Ascending aorta (tissue), 2 donors: ENCODE results near the gene AMMECR1. TPM values are rescaled to one million over a fixed set of nuclear protein-coding genes. Genes with fewer than 3 reads are reported as not detected.

Experiments
- DNase-seq, 2 donors: peaks; one replicate each; pipeline ENCODE4 v3.0.0-alpha.2; 2019; ENCODE audit warnings: low spot score in 2 of 2
- H3K27ac ChIP-seq, 2 donors: fragments of 200-600 bp; sonication (generic); one replicate each; pipeline ENCODE4 v1.5.1; 2016 to 2017; ENCODE audit warnings: mild to moderate bottlenecking in 1 of 2
- H3K27me3 ChIP-seq: fragments of 200-600 bp; sonication (generic); one replicate; pipeline ENCODE4 v1.5.1; 2017
- H3K36me3 ChIP-seq, 2 donors: fragments of 200-600 bp; sonication (generic); one replicate each; pipeline ENCODE4 v1.5.1; 2016
- H3K4me1 ChIP-seq, 2 donors: fragments of 200-600 bp; sonication (generic); one replicate each; pipeline ENCODE4 v1.5.1; 2016 to 2017; ENCODE audit warnings: mild to moderate bottlenecking in 1 of 2
- H3K4me3 ChIP-seq, 2 donors: fragments of 200-600 bp; sonication (generic); one replicate each; pipeline ENCODE4 v1.5.1; 2016 to 2017; ENCODE audit warnings: mild to moderate bottlenecking in 1 of 2
- H3K9me3 ChIP-seq, 2 donors: fragments of 200-600 bp; sonication (generic); one replicate each; pipeline ENCODE4 v1.5.1; 2016
- intact Hi-C: fragments of 100-400 bp; cut with DNase I; formaldehyde crosslinking; loops from one replicate; pipeline ENCODE4 v1.15.1; 2023
- total RNA-seq: library from RNA; depleted of rRNA; stranded (reverse); fragments of >200 nt; gene quantifications from one replicate; pipeline ENCODE4 v1.1.0, GENCODE V29; 2016
- TF ChIP-seq, protein P1 (sequence below), 3 experiments: fragments of 200-600 bp in 2 of 3; fragments of 450-650 bp in 1 of 3; sonication (generic) in 2 of 3; IDR thresholded peaks; one replicate each; pipeline ENCODE4 v1.5.1; 2016 to 2019; ENCODE audit warnings: antibody characterized with exemption in 3 of 3, mild to moderate bottlenecking in 1 of 3, moderate library complexity in 1 of 3

Gene AMMECR1
- total RNA-seq, 1 donor from 2014 or later: 3.5 TPM

DNA sequence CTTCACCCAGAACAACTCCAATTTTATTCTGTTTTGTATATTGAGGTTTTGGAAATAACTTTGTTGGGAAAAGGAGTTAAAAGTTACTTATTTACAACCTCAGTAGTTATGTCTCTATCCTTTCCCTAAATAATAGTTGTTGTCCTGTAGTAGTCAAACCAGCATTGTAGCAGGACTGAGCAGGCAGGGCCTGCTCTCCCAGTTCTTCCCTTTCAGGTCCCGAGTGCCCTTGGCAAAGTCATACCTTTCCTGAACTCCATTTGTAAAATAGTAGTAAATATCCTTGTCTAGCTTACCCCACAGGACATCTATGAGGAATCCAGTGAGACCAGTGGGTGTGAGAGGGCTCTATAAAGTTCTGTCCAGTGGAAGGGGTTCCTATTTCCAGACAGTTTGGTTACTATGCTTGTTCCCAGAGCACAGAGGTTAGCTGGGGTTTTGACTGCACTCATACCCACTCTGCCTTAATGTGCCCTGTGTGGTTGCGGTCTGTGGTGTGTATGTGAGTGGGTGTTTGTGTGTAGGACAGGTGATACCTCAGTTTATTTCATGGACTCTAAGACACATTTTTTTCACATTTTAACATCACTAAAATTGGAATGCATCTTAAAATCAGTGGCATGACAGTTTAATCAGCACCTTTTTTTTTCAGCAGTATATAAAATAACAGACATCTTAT is 136.3 kb downstream of the AMMECR1 start:
- intact Hi-C loops: no loop called here
- no peaks in the 10 kb centered on the region for H3K27me3 ChIP-seq
- H3K27ac ChIP-seq: no peak overlapping the region
- no peak overlapping the region for H3K4me3 ChIP-seq
- H3K4me1 ChIP-seq: no peaks in the 10 kb centered on the region
- DNase-seq: no peak
- TF ChIP-seq, protein P1, sequence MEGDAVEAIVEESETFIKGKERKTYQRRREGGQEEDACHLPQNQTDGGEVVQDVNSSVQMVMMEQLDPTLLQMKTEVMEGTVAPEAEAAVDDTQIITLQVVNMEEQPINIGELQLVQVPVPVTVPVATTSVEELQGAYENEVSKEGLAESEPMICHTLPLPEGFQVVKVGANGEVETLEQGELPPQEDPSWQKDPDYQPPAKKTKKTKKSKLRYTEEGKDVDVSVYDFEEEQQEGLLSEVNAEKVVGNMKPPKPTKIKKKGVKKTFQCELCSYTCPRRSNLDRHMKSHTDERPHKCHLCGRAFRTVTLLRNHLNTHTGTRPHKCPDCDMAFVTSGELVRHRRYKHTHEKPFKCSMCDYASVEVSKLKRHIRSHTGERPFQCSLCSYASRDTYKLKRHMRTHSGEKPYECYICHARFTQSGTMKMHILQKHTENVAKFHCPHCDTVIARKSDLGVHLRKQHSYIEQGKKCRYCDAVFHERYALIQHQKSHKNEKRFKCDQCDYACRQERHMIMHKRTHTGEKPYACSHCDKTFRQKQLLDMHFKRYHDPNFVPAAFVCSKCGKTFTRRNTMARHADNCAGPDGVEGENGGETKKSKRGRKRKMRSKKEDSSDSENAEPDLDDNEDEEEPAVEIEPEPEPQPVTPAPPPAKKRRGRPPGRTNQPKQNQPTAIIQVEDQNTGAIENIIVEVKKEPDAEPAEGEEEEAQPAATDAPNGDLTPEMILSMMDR (IDR thresholded peaks at IDR 0.05): no peak
- H3K36me3 ChIP-seq: no peaks in the 10 kb centered on the region
- no peaks in the 10 kb centered on the region for H3K9me3 ChIP-seq

DNA sequence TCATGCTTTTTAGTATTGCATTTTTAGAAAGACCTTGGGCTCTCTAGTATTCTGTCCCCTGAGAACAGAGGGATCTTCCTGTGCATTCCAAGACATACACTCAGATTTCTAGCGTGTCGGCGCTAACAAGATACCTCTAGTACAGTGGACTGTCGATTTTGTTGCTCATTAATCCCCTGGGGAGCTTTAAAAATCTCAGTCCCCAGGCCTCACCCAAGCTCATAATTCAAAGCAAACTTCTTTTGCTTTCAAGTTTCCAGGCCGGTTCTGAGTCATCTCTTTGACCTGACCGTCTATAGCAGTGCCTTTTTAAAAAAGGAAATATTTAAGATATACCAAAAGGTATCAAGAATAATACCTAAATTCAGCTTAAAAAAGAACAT is 137.0 kb downstream of the AMMECR1 start:
- TF ChIP-seq, protein P1 (IDR thresholded peaks at IDR 0.05): no peak
- Histone ChIP-seq H3K4me1 (no peaks in the 10 kb centered on the region), H3K36me3 (no peaks in the 10 kb centered on the region), H3K4me3 (no peak overlapping the region), H3K9me3 (no peaks in the 10 kb centered on the region), H3K27me3 (no peaks in the 10 kb centered on the region), H3K27ac (peak overlapping the region in 1 of 2 donors; percentile 47)
- intact Hi-C loops: no loop called here
- no peak for DNase-seq

DNA sequence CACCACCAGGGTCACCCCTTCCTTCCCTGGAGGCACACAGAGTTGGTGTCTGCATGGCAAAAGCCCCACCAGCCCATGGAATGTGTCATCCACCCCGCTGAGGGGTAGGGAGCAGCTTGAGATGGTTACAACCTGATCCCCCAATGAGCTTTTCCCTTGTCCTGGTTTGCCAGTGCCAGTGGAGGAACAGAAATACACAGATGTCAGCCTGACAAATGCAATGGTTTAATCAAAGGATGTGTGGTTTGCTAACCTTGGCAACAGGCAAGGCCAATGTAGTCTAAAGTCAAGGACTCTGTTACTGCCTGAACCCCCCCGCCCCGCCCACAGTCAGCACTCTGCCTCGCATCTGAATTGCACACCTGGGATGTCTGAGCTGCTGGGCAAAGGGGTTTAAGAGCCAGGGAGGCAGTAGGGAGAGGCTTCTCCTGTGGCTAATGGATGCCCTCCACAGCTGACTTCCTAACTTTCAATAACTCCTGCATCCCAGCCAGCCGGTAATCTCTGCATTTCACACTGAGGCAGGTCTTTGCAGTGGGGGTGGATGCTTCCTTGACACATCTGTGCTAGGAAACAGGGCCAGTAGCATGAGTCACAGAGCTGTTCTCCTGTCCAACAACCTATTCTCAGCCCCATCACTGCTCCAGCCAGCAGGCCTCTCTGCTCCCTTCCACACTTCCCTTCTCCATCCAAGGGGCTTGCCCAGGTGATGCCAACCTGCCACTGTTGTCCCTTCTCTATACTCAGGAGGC is 137.5 kb downstream of the AMMECR1 start:
- TF ChIP-seq, protein P1 (IDR thresholded peaks at IDR 0.05): no peak
- no peaks in the 10 kb centered on the region for H3K27me3 ChIP-seq
- no peaks in the 10 kb centered on the region for H3K36me3 ChIP-seq
- H3K9me3 ChIP-seq: no peaks in the 10 kb centered on the region
- peak overlapping the region in 1 of 2 donors; percentile 47 for H3K27ac ChIP-seq
- no peak overlapping the region for H3K4me3 ChIP-seq
- no peaks in the 10 kb centered on the region for H3K4me1 ChIP-seq
- DNase-seq: no peak
- intact Hi-C loops: no loop called here

DNA sequence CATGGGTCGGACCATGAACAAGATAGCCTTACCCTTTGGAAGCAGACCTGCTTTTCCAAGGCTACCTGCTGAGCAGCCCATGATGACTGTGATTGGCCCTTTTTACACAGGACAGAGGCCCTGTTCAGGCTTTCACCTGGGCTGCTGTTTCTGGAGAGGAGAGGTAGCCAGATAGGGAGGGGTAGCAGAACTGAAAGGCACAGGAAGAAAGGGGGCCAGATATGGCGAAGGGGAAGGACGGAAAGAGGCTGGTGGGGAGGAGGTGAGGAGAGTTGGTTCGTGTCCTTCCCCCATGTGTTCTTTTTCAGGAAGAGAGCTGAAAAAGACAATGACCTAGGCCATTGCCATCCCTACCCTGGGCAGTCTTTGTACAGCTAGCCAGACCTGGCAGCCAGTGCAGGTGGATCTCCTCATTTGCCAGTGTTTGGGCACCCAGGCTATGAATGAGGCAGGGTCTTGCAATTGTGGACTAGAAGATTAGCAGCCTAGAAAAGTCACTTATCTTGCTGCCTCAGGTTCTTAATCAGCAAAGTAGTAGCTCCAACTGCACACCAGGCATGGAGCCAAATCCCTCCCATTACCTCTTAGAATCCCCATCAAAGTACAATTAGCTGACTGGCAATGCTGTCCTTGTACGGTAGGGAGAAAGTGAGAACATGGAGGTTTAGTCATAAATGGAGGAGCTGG is 139.6 kb downstream of the AMMECR1 start:
- Histone ChIP-seq H3K27ac (no peak overlapping the region), H3K9me3 (no peaks in the 10 kb centered on the region), H3K4me1 (no peaks in the 10 kb centered on the region), H3K27me3 (no peaks in the 10 kb centered on the region), H3K4me3 (no peak overlapping the region), H3K36me3 (no peaks in the 10 kb centered on the region)
- DNase-seq: no peak
- TF ChIP-seq, protein P1 (IDR thresholded peaks at IDR 0.05): no peak
- intact Hi-C loops: no loop called here

- intact Hi-C loops: no loop called here
- no peak for DNase-seq
- TF ChIP-seq, protein P1 (IDR thresholded peaks at IDR 0.05): no peak
- no peaks in the 10 kb centered on the region for H3K9me3 ChIP-seq
- no peaks in the 10 kb centered on the region for H3K27me3 ChIP-seq
- H3K27ac ChIP-seq: no peak overlapping the region
- H3K36me3 ChIP-seq: no peaks in the 10 kb centered on the region
- H3K4me1 ChIP-seq: no peaks in the 10 kb centered on the region
- H3K4me3 ChIP-seq: no peak overlapping the region
Measured at GRCh38 chrX:110175696-110176095, 142.2 kb downstream of the AMMECR1 start.
